ENCODE results near the gene FCRL3.
"Not testable (repeated sequence)": the region's sequence is repeated elsewhere in the genome, so short reads cannot be mapped to it uniquely, and the experiment has no call there.

Gene FCRL3

GRCh38 chr1:157700732-157701131, at the start of gene FCRL3:
FCRL3 (minus strand) TSS chr1:157700769; CDS start chr1:157700489, 280 bp downstream.
- DNase-seq (ENCODE audit: low spot score): no peak

GRCh38 chr1:157748262-157748817, 47.8 kb upstream of the FCRL3 start:
- no peak for DNase-seq (ENCODE audit: low spot score)

- no peak for DNase-seq (ENCODE audit: low spot score)
Measured at GRCh38 chr1:157739229-157739901, 38.8 kb upstream of the FCRL3 start.

- DNase-seq (ENCODE audit: low spot score): not testable (repeated sequence)
Measured at GRCh38 chr1:157735991-157736390, 35.4 kb upstream of the FCRL3 start.

- no peak for DNase-seq (ENCODE audit: low spot score)
Measured at GRCh38 chr1:157734321-157734720, 33.8 kb upstream of the FCRL3 start.

- no peak for DNase-seq (ENCODE audit: low spot score)
Measured at GRCh38 chr1:157732755-157733154, 32.2 kb upstream of the FCRL3 start.

- no peak for DNase-seq (ENCODE audit: low spot score)
Measured at GRCh38 chr1:157725221-157725577, 24.6 kb upstream of the FCRL3 start.

- no peak for DNase-seq (ENCODE audit: low spot score)
Measured at GRCh38 chr1:157724537-157725220, 24.1 kb upstream of the FCRL3 start.

GRCh38 chr1:157723157-157723556, 22.6 kb upstream of the FCRL3 start:
- DNase-seq (ENCODE audit: low spot score): no peak

GRCh38 chr1:157721985-157722384, 21.4 kb upstream of the FCRL3 start:
- DNase-seq (ENCODE audit: low spot score): no peak

GRCh38 chr1:157715736-157716135, 15.2 kb upstream of the FCRL3 start:
- no peak for DNase-seq (ENCODE audit: low spot score)

- no peak for DNase-seq (ENCODE audit: low spot score)
Measured at GRCh38 chr1:157711802-157712201, 11.2 kb upstream of the FCRL3 start.

GRCh38 chr1:157704878-157705277, 4.3 kb upstream of the FCRL3 start:
- DNase-seq (ENCODE audit: low spot score): no peak

GRCh38 chr1:157703981-157704380, 3.4 kb upstream of the FCRL3 start:
- no peak for DNase-seq (ENCODE audit: low spot score)

- DNase-seq (ENCODE audit: low spot score): no peak
Measured at GRCh38 chr1:157702308-157702825, 1.8 kb upstream of the FCRL3 start.

GRCh38 chr1:157700305-157700704, 264 bp downstream of the FCRL3 start:
- DNase-seq (ENCODE audit: low spot score): no peak

- no peak for DNase-seq (ENCODE audit: low spot score)
Measured at GRCh38 chr1:157697781-157698569, 2.6 kb downstream of the FCRL3 start.

GRCh38 chr1:157696966-157697628, 3.5 kb downstream of the FCRL3 start:
- DNase-seq (ENCODE audit: low spot score): no peak

GRCh38 chr1:157695417-157695816, 5.2 kb downstream of the FCRL3 start:
- no peak for DNase-seq (ENCODE audit: low spot score)

- peak; percentile 68 for DNase-seq (ENCODE audit: low spot score)
Measured at GRCh38 chr1:157691285-157691920, 9.2 kb downstream of the FCRL3 start.

GRCh38 chr1:157682710-157683437, 17.7 kb downstream of the FCRL3 start:
- DNase-seq (ENCODE audit: low spot score): no peak

Data from AG20443 (cell line).